GM19328 (cell line): Measurements from ENCODE around the gene ARHGEF11.
"Not testable (repeated sequence)": the region's sequence is repeated elsewhere in the genome, so short reads cannot be mapped to it uniquely, and the experiment has no call there.

Experiments
- ATAC-seq: cut with Tn5 transposase; IDR thresholded peaks from one replicate; pipeline ENCODE4 v1.9.1; 2021; ENCODE audit warnings: mild to moderate bottlenecking, moderate library complexity; ENCODE audit not compliant: unreplicated experiment

The ARHGEF11 gene

DNA sequence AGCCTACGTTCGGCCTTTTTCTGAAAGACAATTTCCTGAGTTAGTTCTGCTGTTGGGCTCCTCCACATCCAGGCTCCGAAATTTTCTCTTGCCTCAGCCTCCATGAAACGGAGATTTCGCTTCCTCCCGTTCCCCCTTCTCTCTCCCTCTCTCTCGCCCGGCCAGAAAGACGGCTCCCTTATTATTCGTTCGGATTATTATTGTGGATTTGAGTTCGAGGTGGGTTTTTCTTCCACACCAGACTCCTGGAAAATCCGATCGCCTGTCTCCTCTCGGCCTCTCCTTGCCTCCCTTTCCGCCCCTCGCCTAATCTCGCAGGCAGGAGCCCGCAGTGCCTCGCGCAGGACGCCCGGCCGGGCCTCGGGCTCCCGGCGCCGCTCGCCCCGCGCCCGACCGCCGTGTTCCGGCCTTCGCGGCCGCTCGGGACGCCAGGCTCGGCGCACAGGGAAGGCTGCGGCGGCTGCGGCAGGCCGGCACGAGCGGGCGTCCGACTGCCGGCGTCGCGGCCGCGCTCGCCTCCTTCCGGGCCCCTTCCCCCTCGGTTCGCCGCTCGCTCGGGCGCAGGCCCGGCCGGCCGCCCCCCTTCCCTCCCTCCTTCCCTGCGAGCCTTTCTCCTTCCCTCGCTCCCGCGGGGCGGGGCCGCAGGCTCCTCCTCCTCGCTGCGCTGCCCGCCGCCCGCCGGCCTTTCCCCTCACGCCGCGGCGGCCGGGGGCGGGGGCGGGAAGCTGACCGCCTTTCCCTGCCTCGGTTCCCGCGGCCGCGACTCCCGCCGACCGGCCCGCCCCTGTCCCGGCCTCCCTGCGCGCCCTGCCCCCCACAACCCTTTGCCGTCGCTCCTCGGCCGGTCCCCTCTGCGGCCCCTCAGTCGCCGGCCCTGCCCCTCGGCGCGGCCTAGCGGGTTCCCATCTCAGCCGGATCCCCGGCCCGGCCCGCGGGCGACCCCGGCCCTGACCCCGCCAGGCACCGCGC lies at the start of gene ARHGEF11:
Gene ARHGEF11, minus strand, starts transcription at position 493 of the 969 bp plus-strand sequence. CDS start 1,412 bp downstream, outside the sequence.
- peak; percentile 50 for ATAC-seq

DNA sequence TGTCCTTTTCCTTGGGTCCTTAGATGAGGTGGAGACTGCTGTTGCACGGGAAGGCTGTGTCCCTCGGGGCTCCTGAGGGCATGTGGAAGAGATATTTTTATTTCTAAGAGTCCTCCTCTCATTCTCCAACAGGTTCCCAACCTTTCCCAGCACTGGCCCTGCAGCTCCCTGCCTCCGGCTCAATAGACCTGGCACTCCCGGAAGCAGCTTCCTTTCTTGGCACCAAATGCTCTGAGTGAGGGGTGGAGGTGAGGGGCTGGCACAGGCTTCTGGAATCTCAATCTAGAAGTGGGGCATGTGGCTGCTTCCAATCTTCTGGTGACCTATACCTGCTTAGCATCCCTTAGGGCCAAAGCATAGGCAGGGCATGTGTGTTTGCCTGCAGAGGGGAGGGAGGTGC lies 49.5 kb upstream of the ARHGEF11 start:
- no peak for ATAC-seq

DNA sequence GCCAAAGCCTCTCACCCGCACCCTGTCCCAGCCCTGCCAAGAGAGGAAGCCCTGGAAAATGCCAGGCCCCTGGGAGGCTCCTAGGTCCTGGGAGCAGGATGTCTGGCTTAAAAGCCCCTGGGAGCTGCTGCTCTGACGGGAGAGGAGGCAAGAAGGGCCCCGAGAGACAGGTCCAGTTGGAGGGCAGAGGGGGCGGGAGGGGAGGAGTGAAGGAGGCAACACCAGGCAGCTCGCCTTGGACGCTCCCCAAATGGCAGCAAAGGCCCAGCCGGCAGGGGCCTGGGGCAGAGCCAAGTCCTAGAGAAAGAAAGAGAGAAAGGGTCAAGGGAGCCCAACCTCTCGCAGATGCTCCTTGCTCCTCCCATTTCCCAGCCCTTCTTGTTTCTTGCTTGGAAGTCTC lies 47.3 kb upstream of the ARHGEF11 start:
- ATAC-seq: no peak

GRCh38 chr1:157091668-157092273 lies 46.2 kb upstream of the ARHGEF11 start:
- ATAC-seq: no peak

GRCh38 chr1:157091186-157091585 lies 45.6 kb upstream of the ARHGEF11 start:
- no peak for ATAC-seq

DNA sequence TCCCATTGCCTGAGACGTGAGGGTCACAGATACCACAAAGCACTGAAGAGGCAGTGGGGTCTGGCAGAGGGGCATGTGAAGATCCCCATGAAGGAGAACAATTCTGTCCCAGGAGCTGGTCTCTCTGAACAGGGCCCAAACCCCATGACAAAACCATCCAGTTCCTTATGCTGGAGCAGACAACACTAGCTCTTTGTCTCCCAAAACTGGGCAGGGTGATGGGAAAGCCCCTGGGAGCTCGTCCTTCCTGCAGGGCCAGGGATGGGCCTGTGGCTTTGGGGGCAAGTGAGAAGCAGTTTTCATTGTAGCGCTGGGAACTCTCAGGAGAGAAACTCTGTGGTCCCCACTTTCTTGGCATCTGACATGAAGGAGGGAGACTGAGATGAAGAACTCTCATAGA lies 45.2 kb upstream of the ARHGEF11 start:
- no peak for ATAC-seq

- no peak for ATAC-seq
Observed at GRCh38 chr1:157090196-157090647, 44.7 kb upstream of the ARHGEF11 start.

GRCh38 chr1:157089789-157090188 lies 44.2 kb upstream of the ARHGEF11 start:
- no peak for ATAC-seq

GRCh38 chr1:157088607-157089006 lies 43.1 kb upstream of the ARHGEF11 start:
- ATAC-seq: no peak

DNA sequence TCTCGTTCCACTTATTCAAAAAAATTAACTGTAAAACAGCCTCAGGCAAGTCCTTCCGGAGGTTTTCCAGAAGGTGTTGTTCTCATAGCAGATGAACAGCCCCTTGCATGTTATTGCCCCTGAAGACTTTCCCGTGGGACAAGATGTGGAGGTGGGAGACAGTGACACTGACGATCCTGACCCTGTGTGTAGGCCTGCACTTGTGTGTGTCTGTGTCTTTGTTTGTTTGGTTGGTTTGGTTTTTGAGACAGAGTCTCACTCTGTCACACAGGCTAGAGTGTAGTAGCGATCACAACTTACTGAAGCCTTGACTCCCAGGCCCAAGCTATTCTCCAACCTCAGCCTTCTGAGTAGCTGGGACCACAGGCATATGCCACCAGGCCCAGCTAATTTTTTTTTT lies 41.5 kb upstream of the ARHGEF11 start:
- ATAC-seq: no peak

- no peak for ATAC-seq
Observed at GRCh38 chr1:157086299-157086698, 40.8 kb upstream of the ARHGEF11 start.

GRCh38 chr1:157085421-157085820 lies 39.9 kb upstream of the ARHGEF11 start:
- no peak for ATAC-seq

DNA sequence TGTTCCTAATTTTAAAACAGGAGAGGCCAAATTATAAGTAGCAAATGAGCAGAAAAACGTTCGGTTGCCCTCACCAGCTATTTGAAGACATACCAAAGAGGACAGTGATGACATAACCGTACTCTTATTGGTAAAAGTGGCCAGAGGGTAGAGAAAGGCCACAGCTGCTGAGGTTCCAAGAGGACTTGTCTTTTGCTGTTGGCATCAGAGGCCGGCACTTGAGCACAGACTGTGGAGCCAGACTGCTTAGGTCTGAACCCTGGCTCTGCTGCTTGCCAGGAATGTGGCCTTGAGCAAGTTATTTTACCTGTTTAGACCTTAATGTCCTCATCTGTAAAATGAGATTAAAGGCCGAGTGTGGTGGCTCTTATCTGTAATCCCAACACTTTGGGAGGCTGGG lies 39.2 kb upstream of the ARHGEF11 start:
- ATAC-seq: no peak

DNA sequence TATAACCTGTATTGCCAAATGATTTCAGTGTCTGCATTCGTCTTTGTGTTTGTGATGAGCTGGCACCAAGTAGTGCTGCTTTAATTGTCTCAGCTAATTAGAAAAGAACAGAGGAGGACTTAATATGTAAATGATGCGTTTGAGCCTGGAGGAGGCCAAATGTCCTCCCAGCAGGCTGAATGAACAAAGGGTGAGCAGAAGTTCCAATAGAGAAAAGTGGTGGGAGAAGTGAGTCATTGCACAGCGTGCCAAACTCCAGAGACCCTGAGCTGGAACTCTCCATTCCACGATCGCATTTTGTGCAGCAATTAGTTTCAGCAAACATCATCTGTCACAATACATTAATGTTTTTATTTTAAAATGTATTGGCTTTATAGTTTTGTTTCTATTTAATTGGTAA lies 36.2 kb upstream of the ARHGEF11 start:
- no peak for ATAC-seq

- ATAC-seq: no peak
Observed at GRCh38 chr1:157080714-157081113, 35.2 kb upstream of the ARHGEF11 start.

DNA sequence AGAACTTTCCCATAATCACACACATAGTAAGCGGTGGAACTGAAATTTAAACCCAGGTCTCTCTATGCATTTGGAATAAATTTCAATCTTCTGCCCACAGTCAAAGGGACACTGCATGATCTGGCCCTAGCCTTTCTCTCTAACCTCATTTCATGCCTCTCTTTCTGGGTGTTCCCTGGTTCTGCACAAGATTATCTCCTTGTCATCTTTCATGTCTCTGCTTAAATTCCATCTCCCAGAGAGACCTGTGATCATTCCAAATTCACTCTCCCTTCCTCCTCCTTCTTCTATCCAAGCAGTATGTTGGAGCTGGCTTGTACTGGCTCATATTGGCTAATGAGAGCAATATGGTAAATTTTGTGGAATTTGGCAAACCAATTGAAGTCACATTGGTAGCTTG lies 31.9 kb upstream of the ARHGEF11 start:
- no peak for ATAC-seq

GRCh38 chr1:157073944-157074685 lies 28.6 kb upstream of the ARHGEF11 start:
- no peak for ATAC-seq

- no peak for ATAC-seq
Observed at GRCh38 chr1:157069601-157070000, 24.1 kb upstream of the ARHGEF11 start.

DNA sequence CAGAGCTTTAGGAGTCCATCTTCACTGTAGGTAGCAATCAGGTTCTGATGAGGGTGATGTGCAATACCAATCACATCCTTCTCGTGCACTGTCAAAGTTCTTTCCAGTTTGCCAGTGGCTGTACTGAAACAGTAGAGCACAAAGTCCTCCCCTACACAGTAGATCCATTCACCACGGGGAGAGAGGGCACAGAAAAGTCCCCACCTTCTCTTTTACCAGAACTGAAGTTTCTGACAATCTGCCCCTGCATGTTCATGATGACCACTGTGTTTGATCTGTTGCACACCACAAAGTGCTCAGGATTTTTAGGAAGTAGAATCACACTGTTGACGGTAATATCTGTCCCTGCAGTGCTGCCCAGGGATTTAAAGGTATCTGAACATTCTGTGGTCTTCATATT lies 13.7 kb upstream of the ARHGEF11 start:
- ATAC-seq: not testable (repeated sequence)

DNA sequence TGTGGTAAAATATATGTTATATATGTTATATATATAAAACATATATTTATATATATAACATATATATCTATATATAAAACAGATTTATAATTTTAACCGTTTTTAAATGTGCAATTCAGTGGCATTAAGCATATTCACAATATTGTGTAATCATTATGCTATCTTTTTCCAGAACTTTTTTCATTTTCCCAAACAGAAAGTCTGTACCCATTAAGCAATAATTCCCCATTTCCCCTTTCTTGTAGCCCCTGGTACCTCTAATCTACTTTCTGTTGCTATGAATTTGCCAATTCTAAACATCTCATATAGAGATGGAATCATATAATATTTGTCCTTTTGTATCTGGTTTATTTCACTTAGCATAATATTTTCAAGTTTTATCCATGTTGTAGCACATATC lies 10.7 kb upstream of the ARHGEF11 start:
- no peak for ATAC-seq

- not testable (repeated sequence) for ATAC-seq
Observed at GRCh38 chr1:157055729-157056128, 10.2 kb upstream of the ARHGEF11 start.
